Activated naive CD4-positive, alpha-beta T cell treated with anti-CD3 and anti-CD28 coated beads for 36 hours (primary cell): Measurements from ENCODE around the gene APBB1IP. TPM values are rescaled to one million over a fixed set of nuclear protein-coding genes. Genes with fewer than 3 reads are reported as not detected.
"Not testable (repeated sequence)": the region's sequence is repeated elsewhere in the genome, so short reads cannot be mapped to it uniquely, and the experiment has no call there.

ENCODE experiments used
- CTCF ChIA-PET: fragments of 350-600 bp; sonication (Branson Sonifier 250); formaldehyde crosslinking; loops from one replicate; lab custom pipeline; 2021; ENCODE audit warnings: antibody characterized with exemption; lab: Charles Lee
- DNase-seq: peaks from one replicate; pipeline ENCODE4 v3.0.0-alpha.2; 2020
- H3K27ac Mint-ChIP-seq: one replicate; pipeline ENCODE4 v1.8.0; 2021; ENCODE audit warnings: mild to moderate bottlenecking, mixed read lengths
- H3K27me3 Mint-ChIP-seq: one replicate; pipeline ENCODE4 v1.8.0; 2021; ENCODE audit warnings: low read depth, mixed read lengths
- H3K36me3 Mint-ChIP-seq: one replicate; pipeline ENCODE4 v1.8.0; 2021; ENCODE audit warnings: low read depth, mixed read lengths
- H3K4me1 Mint-ChIP-seq: one replicate; pipeline ENCODE4 v1.8.0; 2021; ENCODE audit warnings: low read depth, mixed read lengths
- H3K4me3 Mint-ChIP-seq: one replicate; pipeline ENCODE4 v1.8.0; 2021; ENCODE audit warnings: mild to moderate bottlenecking, moderate library complexity, mixed read lengths
- H3K9me3 Mint-ChIP-seq: one replicate; pipeline ENCODE4 v1.8.0; 2021; ENCODE audit warnings: mixed read lengths
- intact Hi-C: fragments of 100-400 bp; cut with micrococcal nuclease; formaldehyde crosslinking; loops from one replicate; pipeline ENCODE4 v1.15.1; 2023
- total RNA-seq, 2 experiments: library from RNA; stranded (reverse); gene quantifications; one replicate each; pipeline ENCODE4 v1.2.3, GENCODE V29; 2021

The APBB1IP gene
- total RNA-seq, 2 experiments from 2014 or later, result 29.4 to 30.9 TPM

GRCh38 chr10:26573674-26574073, 135.5 kb downstream of the APBB1IP start:
- intact Hi-C loops, result no loop called here
- CTCF ChIA-PET, result no interaction called here
- Mint-ChIP-seq H3K9me3 (peaks cover 20% of the 10 kb centered on the region), H3K27ac (no peak overlapping the region), H3K4me3 (no peak overlapping the region), H3K36me3 (peaks cover 45% of the 10 kb centered on the region), H3K27me3 (no peaks in the 10 kb centered on the region), H3K4me1 (peaks cover 4% of the 10 kb centered on the region)
- no peak for DNase-seq

- H3K27me3 Mint-ChIP-seq, result no peaks in the 10 kb centered on the region
- CTCF ChIA-PET, result interaction anchor here (1.3 kb wide), 1 partner anchor 11 kb away, joined by 3 read pairs; no protein-coding TSS in a partner anchor
- no peak overlapping the region for H3K4me3 Mint-ChIP-seq
- peaks cover 40% of the 10 kb centered on the region for H3K36me3 Mint-ChIP-seq
- peaks cover 20% of the 10 kb centered on the region for H3K9me3 Mint-ChIP-seq
- intact Hi-C loops, result no loop called here
- H3K4me1 Mint-ChIP-seq, result peaks cover 4% of the 10 kb centered on the region
- DNase-seq, result no peak
- no peak overlapping the region for H3K27ac Mint-ChIP-seq
Observed at GRCh38 chr10:26574783-26575182, 136.6 kb downstream of the APBB1IP start.

GRCh38 chr10:26578371-26578770, 140.2 kb downstream of the APBB1IP start:
- Mint-ChIP-seq H3K36me3 (peaks cover 14% of the 10 kb centered on the region), H3K9me3 (peaks cover 12% of the 10 kb centered on the region)
- H3K27ac Mint-ChIP-seq, H3K4me3 Mint-ChIP-seq, DNase-seq, H3K4me1 Mint-ChIP-seq, CTCF ChIA-PET, H3K27me3 Mint-ChIP-seq, intact Hi-C loops: not testable (repeated sequence)

GRCh38 chr10:26579256-26580063, 141.3 kb downstream of the APBB1IP start:
- no peak overlapping the region for H3K27ac Mint-ChIP-seq
- CTCF ChIA-PET, result interaction anchor here (0.5 kb wide), 1 partner anchor 15 kb away, joined by 3 read pairs; no protein-coding TSS in a partner anchor
- peaks cover 12% of the 10 kb centered on the region for H3K9me3 Mint-ChIP-seq
- H3K27me3 Mint-ChIP-seq, result no peaks in the 10 kb centered on the region
- no peak for DNase-seq
- H3K4me3 Mint-ChIP-seq, result no peak overlapping the region
- H3K36me3 Mint-ChIP-seq, result peaks cover 10% of the 10 kb centered on the region
- intact Hi-C loops, result no loop called here
- peaks cover 4% of the 10 kb centered on the region for H3K4me1 Mint-ChIP-seq

- H3K27ac Mint-ChIP-seq, result no peak overlapping the region
- DNase-seq, result no peak
- H3K9me3 Mint-ChIP-seq, result no peaks in the 10 kb centered on the region
- no peaks in the 10 kb centered on the region for H3K27me3 Mint-ChIP-seq
- intact Hi-C loops, result no loop called here
- H3K4me1 Mint-ChIP-seq, result no peaks in the 10 kb centered on the region
- CTCF ChIA-PET, result interaction anchor here (0.6 to 1.2 kb wide), 2 partner anchors 12 to 70 kb away, joined by 3 read pairs; no protein-coding TSS in a partner anchor
- no peak overlapping the region for H3K4me3 Mint-ChIP-seq
- H3K36me3 Mint-ChIP-seq, result peaks cover 8% of the 10 kb centered on the region
Observed at GRCh38 chr10:26586211-26586610, 148.1 kb downstream of the APBB1IP start.

GRCh38 chr10:26588611-26589010, 150.5 kb downstream of the APBB1IP start:
- Mint-ChIP-seq H3K27me3 (no peaks in the 10 kb centered on the region), H3K9me3 (no peaks in the 10 kb centered on the region), H3K36me3 (peaks cover 8% of the 10 kb centered on the region), H3K4me1 (no peaks in the 10 kb centered on the region), H3K4me3 (no peak overlapping the region), H3K27ac (no peak overlapping the region)
- intact Hi-C loops, result no loop called here
- CTCF ChIA-PET, result no interaction called here
- DNase-seq, result no peak

GRCh38 chr10:26589813-26590212, 151.7 kb downstream of the APBB1IP start:
- H3K4me3 Mint-ChIP-seq, CTCF ChIA-PET, H3K27ac Mint-ChIP-seq, H3K27me3 Mint-ChIP-seq, H3K4me1 Mint-ChIP-seq, DNase-seq, intact Hi-C loops, H3K9me3 Mint-ChIP-seq: not testable (repeated sequence)
- H3K36me3 Mint-ChIP-seq, result peaks cover 14% of the 10 kb centered on the region

GRCh38 chr10:26593896-26594295, 155.8 kb downstream of the APBB1IP start:
- intact Hi-C loops, result no loop called here
- H3K27ac Mint-ChIP-seq, result no peak overlapping the region
- no peaks in the 10 kb centered on the region for H3K27me3 Mint-ChIP-seq
- no peak overlapping the region for H3K4me3 Mint-ChIP-seq
- no peak for DNase-seq
- H3K9me3 Mint-ChIP-seq, result no peaks in the 10 kb centered on the region
- CTCF ChIA-PET, result no interaction called here
- H3K36me3 Mint-ChIP-seq, result peaks cover 15% of the 10 kb centered on the region
- H3K4me1 Mint-ChIP-seq, result no peaks in the 10 kb centered on the region

GRCh38 chr10:26603283-26603682, 165.1 kb downstream of the APBB1IP start:
- H3K36me3 Mint-ChIP-seq, H3K4me3 Mint-ChIP-seq, H3K4me1 Mint-ChIP-seq, intact Hi-C loops, H3K27me3 Mint-ChIP-seq, H3K9me3 Mint-ChIP-seq, H3K27ac Mint-ChIP-seq, DNase-seq: not testable (repeated sequence)
- CTCF ChIA-PET, result interaction anchor here (1.0 kb wide), 1 partner anchor 269 kb away, joined by 3 read pairs; no protein-coding TSS in a partner anchor

- H3K9me3 Mint-ChIP-seq, H3K4me3 Mint-ChIP-seq, H3K27me3 Mint-ChIP-seq, H3K36me3 Mint-ChIP-seq, H3K4me1 Mint-ChIP-seq, DNase-seq, intact Hi-C loops, H3K27ac Mint-ChIP-seq: not testable (repeated sequence)
- CTCF ChIA-PET, result interaction anchor here (0.9 to 1.0 kb wide), 2 partner anchors 8 to 270 kb away, joined by 3 to 4 read pairs; no protein-coding TSS in a partner anchor
Observed at GRCh38 chr10:26604320-26605093, 166.4 kb downstream of the APBB1IP start.

GRCh38 chr10:26606389-26606877, 168.3 kb downstream of the APBB1IP start:
- not testable (repeated sequence) for H3K36me3 Mint-ChIP-seq, H3K27ac Mint-ChIP-seq, H3K4me1 Mint-ChIP-seq, DNase-seq, H3K27me3 Mint-ChIP-seq, H3K4me3 Mint-ChIP-seq, H3K9me3 Mint-ChIP-seq
- CTCF ChIA-PET, result interaction anchor here (0.5 to 2.1 kb wide), 15 partner anchors 10 to 479 kb away, joined by 3 to 7 read pairs (median 3); no protein-coding TSS in a partner anchor
- intact Hi-C loops, result loop anchor here (1.0 to 2.0 kb wide), 2 partner anchors 76 to 276 kb away; no protein-coding TSS in a partner anchor
